CD4-positive, alpha-beta T cell (primary cell): ENCODE results near the gene ENTPD5. TPM values are rescaled to one million over a fixed set of nuclear protein-coding genes. Genes with fewer than 3 reads are reported as not detected.

Source experiments
- ATAC-seq: fragments of 200-7000 bp; cut with Tn5 transposase; one replicate; pipeline ENCODE4 v1.10.0; 2022; ENCODE audit warnings: mild to moderate bottlenecking; ENCODE audit not compliant: poor library complexity
- CTCF ChIA-PET: fragments of 350-600 bp; sonication (Branson Sonifier 250); formaldehyde crosslinking; loops from one replicate; lab custom pipeline; 2021; ENCODE audit warnings: antibody characterized with exemption, inconsistent platforms; lab: Charles Lee
- POLR2A ChIA-PET: fragments of 350-600 bp; sonication (Branson Sonifier 250); formaldehyde crosslinking; loops from one replicate; lab custom pipeline; 2021; ENCODE audit warnings: antibody characterized with exemption, inconsistent platforms; lab: Charles Lee
- DNase-seq, 14 experiments: peaks; one replicate each; pipeline ENCODE4 v3.0.0-alpha.2; 2013 to 2020; ENCODE audit warnings: mixed read lengths in 2 of 14
- H3K27ac ChIP-seq, 2 donors: one replicate each; pipeline versions ENCODE4 v1.5.1 to v1.7.0; 2013; ENCODE audit warnings: low read length in 2 of 2, low read depth in 1 of 2, mild to moderate bottlenecking in 1 of 2
- H3K27me3 ChIP-seq, 2 experiments: 1 replicate in 1 of 2; 2 replicates in 1 of 2; pipeline versions ENCODE4 v1.6.1 to v1.7.0; 2013; ENCODE audit warnings: low read length in 2 of 2, control low read depth in 1 of 2, mild to moderate bottlenecking in 1 of 2, moderate library complexity in 1 of 2; ENCODE audit not compliant: insufficient read depth in 2 of 2, control insufficient read depth in 1 of 2
- H3K36me3 ChIP-seq: one replicate; pipeline ENCODE4 v1.6.1; 2013; ENCODE audit warnings: low read length, control low read depth; ENCODE audit not compliant: insufficient read depth
- H3K4me1 ChIP-seq: one replicate; pipeline ENCODE4 v1.6.1; 2013; ENCODE audit warnings: low read length, control low read depth; ENCODE audit not compliant: insufficient read depth
- H3K4me3 ChIP-seq: one replicate; pipeline ENCODE4 v1.5.1; 2013; ENCODE audit warnings: mild to moderate bottlenecking, low read length, moderate library complexity
- H3K9me3 ChIP-seq, 2 experiments: 1 replicate in 1 of 2; 2 replicates in 1 of 2; pipeline versions ENCODE4 v1.6.1 to v1.7.0; 2013; ENCODE audit warnings: low read length in 2 of 2, mild to moderate bottlenecking in 2 of 2, control low read depth in 1 of 2, moderate library complexity in 1 of 2; ENCODE audit not compliant: control insufficient read depth in 1 of 2, insufficient read depth in 1 of 2
- H3K27ac Mint-ChIP-seq: one replicate; pipeline ENCODE4 v1.8.0; 2020; ENCODE audit warnings: mixed read lengths
- H3K27me3 Mint-ChIP-seq: one replicate; pipeline ENCODE4 v1.8.0; 2021; ENCODE audit warnings: mixed read lengths
- H3K36me3 Mint-ChIP-seq: one replicate; pipeline ENCODE4 v1.8.0; 2021; ENCODE audit warnings: low read depth, mixed read lengths
- H3K4me1 Mint-ChIP-seq: one replicate; pipeline ENCODE4 v1.8.0; 2021; ENCODE audit warnings: low read depth, mixed read lengths
- H3K4me3 Mint-ChIP-seq: one replicate; pipeline ENCODE4 v1.8.0; 2020; ENCODE audit warnings: mild to moderate bottlenecking, mixed read lengths
- H3K9me3 Mint-ChIP-seq: one replicate; pipeline ENCODE4 v1.8.0; 2020; ENCODE audit warnings: mixed read lengths
- intact Hi-C, 2 experiments: fragments of 100-400 bp; cut with DNase I in 1 of 2; cut with micrococcal nuclease in 1 of 2; formaldehyde crosslinking; loops; one replicate each; pipeline versions ENCODE4 v1.15.1 to v1.9.0; 2023 to 2025; cut with DNase I, micrococcal nuclease
- total RNA-seq, 174 experiments: library from RNA in 2 of 174; stranded (reverse) in 2 of 174; gene quantifications; one replicate each; pipeline ENCODE4 v1.2.3 and lab custom pipeline; 2021 to 2026
- TF ChIP-seq, protein P1 (sequence below): fragments of 200-600 bp; IDR thresholded peaks from one replicate; pipeline ENCODE4 v1.8.0; 2022; ENCODE audit warnings: antibody characterized with exemption, mild to moderate bottlenecking

The ENTPD5 gene
- total RNA-seq, 2 experiments from 2014 or later, result 5.5 to 7.1 TPM

DNA sequence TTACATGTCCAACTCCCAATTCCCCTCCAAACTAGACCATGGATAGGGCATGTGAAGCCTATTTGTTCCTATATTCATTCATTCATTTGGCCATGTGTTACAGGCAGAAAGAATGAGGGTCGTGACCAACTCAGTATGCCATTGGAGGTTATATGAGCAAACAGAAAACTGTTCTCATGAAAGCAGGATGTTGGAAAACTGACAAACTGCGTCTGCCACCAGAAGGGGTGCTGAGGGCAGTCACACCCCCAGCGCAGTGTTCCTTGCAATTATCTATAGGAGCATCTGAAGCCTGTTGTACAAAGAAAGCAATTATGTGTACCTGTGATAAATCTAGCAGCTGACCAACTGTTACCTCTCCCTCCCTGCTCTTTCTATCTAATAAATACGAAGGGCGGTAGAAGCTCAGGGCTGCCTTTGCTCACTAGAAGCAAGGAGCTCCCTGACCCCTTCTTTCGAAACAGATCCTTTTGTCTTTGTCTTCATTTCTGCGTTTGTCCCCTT is 21.1 kb downstream of the ENTPD5 start:
- ChIA-PET CTCF (no interaction called here), POLR2A (no interaction called here)
- intact Hi-C loops, result no loop called here
- H3K36me3 Mint-ChIP-seq, result peaks cover 22% of the 10 kb centered on the region
- H3K4me3 Mint-ChIP-seq, result no peak overlapping the region
- no peaks in the 10 kb centered on the region for H3K9me3 Mint-ChIP-seq
- no peak overlapping the region for H3K27ac ChIP-seq
- ATAC-seq, result no peak
- no peak overlapping the region for H3K27ac Mint-ChIP-seq
- no peaks in the 10 kb centered on the region for H3K27me3 Mint-ChIP-seq
- no peaks in the 10 kb centered on the region for H3K9me3 ChIP-seq
- no peak overlapping the region for H3K4me3 ChIP-seq
- H3K27me3 ChIP-seq, result no peaks in the 10 kb centered on the region
- TF ChIP-seq, protein P1, sequence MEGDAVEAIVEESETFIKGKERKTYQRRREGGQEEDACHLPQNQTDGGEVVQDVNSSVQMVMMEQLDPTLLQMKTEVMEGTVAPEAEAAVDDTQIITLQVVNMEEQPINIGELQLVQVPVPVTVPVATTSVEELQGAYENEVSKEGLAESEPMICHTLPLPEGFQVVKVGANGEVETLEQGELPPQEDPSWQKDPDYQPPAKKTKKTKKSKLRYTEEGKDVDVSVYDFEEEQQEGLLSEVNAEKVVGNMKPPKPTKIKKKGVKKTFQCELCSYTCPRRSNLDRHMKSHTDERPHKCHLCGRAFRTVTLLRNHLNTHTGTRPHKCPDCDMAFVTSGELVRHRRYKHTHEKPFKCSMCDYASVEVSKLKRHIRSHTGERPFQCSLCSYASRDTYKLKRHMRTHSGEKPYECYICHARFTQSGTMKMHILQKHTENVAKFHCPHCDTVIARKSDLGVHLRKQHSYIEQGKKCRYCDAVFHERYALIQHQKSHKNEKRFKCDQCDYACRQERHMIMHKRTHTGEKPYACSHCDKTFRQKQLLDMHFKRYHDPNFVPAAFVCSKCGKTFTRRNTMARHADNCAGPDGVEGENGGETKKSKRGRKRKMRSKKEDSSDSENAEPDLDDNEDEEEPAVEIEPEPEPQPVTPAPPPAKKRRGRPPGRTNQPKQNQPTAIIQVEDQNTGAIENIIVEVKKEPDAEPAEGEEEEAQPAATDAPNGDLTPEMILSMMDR, result no peak
- no peaks in the 10 kb centered on the region for H3K36me3 ChIP-seq
- no peaks in the 10 kb centered on the region for H3K4me1 ChIP-seq
- H3K4me1 Mint-ChIP-seq, result no peaks in the 10 kb centered on the region
- DNase-seq, result no peak

DNA sequence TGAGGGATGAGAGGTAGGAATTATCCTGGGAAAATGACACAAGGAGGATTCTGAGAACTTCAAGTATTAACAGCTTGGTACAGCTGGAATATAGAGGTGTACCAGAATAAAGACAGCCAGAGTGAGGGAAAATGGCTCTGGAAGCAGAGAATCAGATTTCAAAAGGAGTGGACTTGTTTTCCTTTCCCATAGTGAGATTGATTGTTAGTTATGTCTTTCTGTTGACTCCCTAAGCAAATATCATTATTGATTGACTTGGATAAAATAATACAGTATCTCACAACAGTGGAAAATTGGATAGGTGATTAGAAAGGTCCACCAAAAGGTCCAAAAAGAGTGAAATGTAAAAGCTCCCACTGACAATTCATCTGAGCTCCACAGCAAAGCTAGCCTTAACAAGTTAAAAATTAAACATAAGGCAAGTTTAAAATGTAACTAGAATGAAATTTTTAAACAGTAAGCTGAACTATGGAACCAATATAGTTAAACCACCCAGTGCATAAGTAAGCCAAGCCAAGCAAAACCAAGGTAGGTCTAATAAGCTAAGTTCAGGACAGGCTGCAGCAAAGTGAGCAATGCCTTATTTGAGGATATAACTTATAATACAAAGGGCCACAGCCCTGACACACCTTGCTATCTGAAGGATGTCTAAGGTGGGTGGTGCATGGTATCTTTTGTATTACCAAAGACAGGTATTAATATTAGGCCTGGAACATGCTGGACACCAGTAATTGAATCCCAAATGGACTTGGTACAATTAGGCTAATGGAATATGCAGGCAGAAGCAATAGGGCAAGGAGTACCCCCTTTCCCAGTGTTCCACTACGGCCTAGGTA is 21.8 kb downstream of the ENTPD5 start:
- CTCF ChIA-PET, result no interaction called here
- no peaks in the 10 kb centered on the region for H3K4me1 ChIP-seq
- ATAC-seq (no peak), DNase-seq (no peak)
- Mint-ChIP-seq H3K4me1 (no peaks in the 10 kb centered on the region), H3K36me3 (peaks cover 17% of the 10 kb centered on the region), H3K9me3 (no peaks in the 10 kb centered on the region), H3K27me3 (no peaks in the 10 kb centered on the region), H3K4me3 (no peak overlapping the region), H3K27ac (no peak overlapping the region)
- no peak overlapping the region for H3K4me3 ChIP-seq
- no peaks in the 10 kb centered on the region for H3K27me3 ChIP-seq
- no peaks in the 10 kb centered on the region for H3K9me3 ChIP-seq
- intact Hi-C loops, result no loop called here
- H3K27ac ChIP-seq, result no peak overlapping the region
- TF ChIP-seq, protein P1, result no peak
- no peaks in the 10 kb centered on the region for H3K36me3 ChIP-seq
- POLR2A ChIA-PET, result no interaction called here

GRCh38 chr14:73996731-73997107 is 22.4 kb downstream of the ENTPD5 start:
- no peak overlapping the region for H3K4me3 ChIP-seq
- intact Hi-C loops, result no loop called here
- Mint-ChIP-seq H3K9me3 (no peaks in the 10 kb centered on the region), H3K27me3 (no peaks in the 10 kb centered on the region), H3K4me1 (no peaks in the 10 kb centered on the region), H3K27ac (no peak overlapping the region), H3K36me3 (peaks cover 21% of the 10 kb centered on the region), H3K4me3 (no peak overlapping the region)
- no peak for DNase-seq
- no peak for ATAC-seq
- no peak overlapping the region for H3K27ac ChIP-seq
- no peaks in the 10 kb centered on the region for H3K36me3 ChIP-seq
- H3K27me3 ChIP-seq, result no peaks in the 10 kb centered on the region
- TF ChIP-seq, protein P1, result no peak
- no peaks in the 10 kb centered on the region for H3K9me3 ChIP-seq
- CTCF ChIA-PET, result no interaction called here
- H3K4me1 ChIP-seq, result no peaks in the 10 kb centered on the region
- POLR2A ChIA-PET, result no interaction called here
